Esophagus mucosa (tissue), 1 donor: ENCODE data around the gene ILKAP. TPM values are rescaled to one million over a fixed set of nuclear protein-coding genes. Genes with fewer than 3 reads are reported as not detected.
A peak's percentile ranks its signal among the peaks of the same experiment; 100 is the strongest.
"Not testable (repeated sequence)": the region's sequence is repeated elsewhere in the genome, so short reads cannot be mapped to it uniquely, and the experiment has no call there.

Experiments
- ATAC-seq: fragments of 200-7000 bp; cut with Tn5 transposase; one replicate; pipeline ENCODE4 v1.9.1; 2020
- total RNA-seq: library from RNA; stranded (reverse); gene quantifications from one replicate; pipeline ENCODE4 v1.2.4, GENCODE V29; 2023
- donor health status: DM: yes; HTN: yes; CAD: no.

The ILKAP gene
- total RNA-seq, 1 donor from 2014 or later: 29.5 TPM

GRCh38 chr2:238202326-238203093 lies 985 bp downstream of the ILKAP start:
- ATAC-seq: no peak

GRCh38 chr2:238190445-238190844 lies 13.1 kb downstream of the ILKAP start:
- ATAC-seq: no peak

- no peak for ATAC-seq
Observed at GRCh38 chr2:238187618-238188548, 15.6 kb downstream of the ILKAP start.

- no peak for ATAC-seq
Observed at GRCh38 chr2:238183821-238184220, 19.7 kb downstream of the ILKAP start.

GRCh38 chr2:238182362-238182761 lies 21.1 kb downstream of the ILKAP start:
- ATAC-seq: no peak

GRCh38 chr2:238180554-238180953 lies 22.9 kb downstream of the ILKAP start:
- no peak for ATAC-seq

- ATAC-seq: no peak
Observed at GRCh38 chr2:238176613-238177012, 26.9 kb downstream of the ILKAP start.

- peak; percentile 39 for ATAC-seq
Observed at GRCh38 chr2:238174701-238175100, 28.8 kb downstream of the ILKAP start.

GRCh38 chr2:238174291-238174690 lies 29.2 kb downstream of the ILKAP start:
- no peak for ATAC-seq

GRCh38 chr2:238173692-238174091 lies 29.8 kb downstream of the ILKAP start:
- ATAC-seq: no peak

GRCh38 chr2:238172439-238172838 lies 31.1 kb downstream of the ILKAP start:
- no peak for ATAC-seq

- ATAC-seq: no peak
Observed at GRCh38 chr2:238171575-238172187, 31.8 kb downstream of the ILKAP start.

GRCh38 chr2:238171072-238171431 lies 32.4 kb downstream of the ILKAP start:
- ATAC-seq: not testable (repeated sequence)

- ATAC-seq: no peak
Observed at GRCh38 chr2:238170386-238171071, 33.0 kb downstream of the ILKAP start.

GRCh38 chr2:238169708-238170251 lies 33.7 kb downstream of the ILKAP start:
- ATAC-seq: peak; percentile 84

GRCh38 chr2:238169048-238169707 lies 34.3 kb downstream of the ILKAP start:
- no peak for ATAC-seq

GRCh38 chr2:238168196-238169047 lies 35.1 kb downstream of the ILKAP start:
- no peak for ATAC-seq

- ATAC-seq: no peak
Observed at GRCh38 chr2:238167761-238168160, 35.7 kb downstream of the ILKAP start.

- ATAC-seq: no peak
Observed at GRCh38 chr2:238167344-238167715, 36.2 kb downstream of the ILKAP start.

GRCh38 chr2:238166391-238167343 lies 36.8 kb downstream of the ILKAP start:
- ATAC-seq: no peak
